Activated T-cell treated with anti-CD3 and anti-CD28 coated beads, Interleukin-2, amount 50 U/mL, for 4 hours (primary cell): ENCODE measurements around the gene GRK5. TPM values are rescaled to one million over a fixed set of nuclear protein-coding genes. Genes with fewer than 3 reads are reported as not detected.
"Not testable (repeated sequence)": the region's sequence is repeated elsewhere in the genome, so short reads cannot be mapped to it uniquely, and the experiment has no call there.

Source experiments
- ATAC-seq, 2 donors: fragments of 200-7000 bp; cut with Tn5 transposase; one replicate each; pipeline ENCODE4 v1.10.0; 2021
- DNase-seq: peaks from one replicate; pipeline ENCODE4 v3.0.0-alpha.2; 2020
- H3K27me3 Mint-ChIP-seq: one replicate; pipeline ENCODE4 v1.8.0; 2021; ENCODE audit warnings: low read depth, mixed read lengths
- H3K36me3 Mint-ChIP-seq: one replicate; pipeline ENCODE4 v1.8.0; 2022; ENCODE audit warnings: mixed read lengths; ENCODE audit not compliant: insufficient read depth
- H3K4me1 Mint-ChIP-seq: one replicate; pipeline ENCODE4 v1.8.0; 2021; ENCODE audit warnings: low read depth, mixed read lengths
- H3K4me3 Mint-ChIP-seq: one replicate; pipeline ENCODE4 v1.8.0; 2021; ENCODE audit warnings: mild to moderate bottlenecking, moderate library complexity, mixed read lengths
- H3K9me3 Mint-ChIP-seq: one replicate; pipeline ENCODE4 v1.8.0; 2021; ENCODE audit warnings: mixed read lengths
- total RNA-seq, 3 donors: library from RNA; stranded (reverse); gene quantifications; one replicate each; pipeline ENCODE4 v1.2.1, GENCODE V29; 2021

Gene GRK5
- 10 to 100 TPM; 14.0 to 15.6 (median 15.3) TPM for total RNA-seq

DNA sequence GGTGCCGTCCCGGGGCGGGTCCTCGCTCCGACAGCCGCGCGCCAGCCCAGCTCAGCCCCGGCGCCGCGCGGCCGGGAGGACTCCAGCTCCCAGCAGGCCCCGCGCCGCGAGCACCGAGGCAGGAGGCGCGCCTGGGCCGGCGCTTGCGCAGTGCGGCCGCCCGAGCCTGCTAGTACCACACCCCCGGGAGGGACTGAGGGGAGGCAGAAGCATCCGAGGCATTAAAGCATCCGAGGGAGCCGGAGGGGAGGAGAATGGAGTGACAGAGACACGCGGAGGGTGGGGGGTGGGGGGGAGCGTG, at the start of gene GRK5:
Gene GRK5 (plus strand): TSS at position 206 of the 301 bp plus-strand sequence. CDS start 347 bp downstream, outside the sequence.
- H3K9me3 Mint-ChIP-seq = no peaks in the 10 kb centered on the region
- no peaks in the 10 kb centered on the region for H3K36me3 Mint-ChIP-seq
- peaks cover 47% of the 10 kb centered on the region for H3K4me1 Mint-ChIP-seq
- DNase-seq = peak; percentile 93
- H3K27me3 Mint-ChIP-seq = no peaks in the 10 kb centered on the region
- peak within 1 kb of the TSS; percentile 92 for H3K4me3 Mint-ChIP-seq
- ATAC-seq = peak; percentile 86 to 87

DNA sequence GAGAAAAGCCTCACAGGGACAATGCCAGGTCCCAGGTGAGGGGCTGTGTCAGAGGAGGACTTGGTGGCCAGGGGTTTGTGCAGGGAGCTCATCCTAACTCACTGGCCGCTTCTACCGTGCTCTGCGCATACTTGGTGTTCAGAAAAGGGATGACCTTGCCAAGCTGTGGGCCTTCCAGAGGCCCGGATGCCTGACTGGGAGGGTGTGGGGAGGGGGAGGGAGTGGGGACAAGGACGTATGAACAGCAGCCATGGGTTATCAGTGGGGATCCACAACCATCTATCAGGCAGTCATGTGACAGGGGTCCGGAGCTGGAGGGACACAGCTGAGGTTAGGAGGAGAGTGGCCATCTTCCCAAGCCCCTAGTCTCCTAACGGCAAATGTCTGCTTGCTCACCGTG, 48.0 kb upstream of the GRK5 start:
- ATAC-seq (no peak), DNase-seq (no peak)
- Mint-ChIP-seq H3K4me3 (no peak overlapping the region), H3K9me3 (no peaks in the 10 kb centered on the region), H3K36me3 (peaks cover 26% of the 10 kb centered on the region), H3K4me1 (peaks cover 5% of the 10 kb centered on the region), H3K27me3 (no peaks in the 10 kb centered on the region)

DNA sequence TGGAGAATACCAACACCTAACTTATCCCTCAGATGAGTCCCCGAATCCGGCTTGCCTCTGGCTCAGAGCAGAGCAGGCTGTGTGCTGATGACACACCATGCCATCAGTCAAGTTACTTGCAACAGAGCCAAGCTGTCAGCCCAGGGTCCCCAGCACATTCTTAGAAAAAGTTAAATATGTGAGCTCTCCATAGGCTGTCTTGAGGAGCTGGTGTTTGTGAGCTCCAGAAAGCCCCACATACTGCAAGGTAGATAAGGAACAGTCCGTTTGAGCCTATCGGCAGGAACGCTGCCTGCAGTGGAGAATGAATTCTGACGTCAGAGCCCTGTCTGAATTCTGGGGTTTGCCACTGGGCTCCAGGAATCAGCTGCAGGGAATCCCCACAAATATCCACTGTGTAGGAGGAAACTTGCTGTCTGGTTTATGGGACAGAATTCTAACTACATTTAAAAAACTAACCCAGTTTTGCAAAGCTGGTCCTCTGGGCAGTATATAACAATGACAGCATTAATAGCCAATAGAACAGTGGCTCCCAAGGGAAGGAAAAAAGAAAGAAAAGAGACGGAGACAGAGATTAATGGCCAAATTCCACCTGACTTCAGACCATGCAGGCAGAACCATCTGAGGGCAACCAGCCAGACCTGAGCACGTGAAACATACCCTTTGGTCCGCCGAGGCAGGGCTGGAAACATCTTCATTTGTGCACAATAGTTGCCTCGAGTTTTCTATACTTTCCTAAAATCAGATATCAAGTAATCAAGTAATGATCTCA, 45.5 kb upstream of the GRK5 start:
- Mint-ChIP-seq H3K9me3 (no peaks in the 10 kb centered on the region), H3K4me1 (peaks cover 23% of the 10 kb centered on the region), H3K4me3 (no peak overlapping the region), H3K36me3 (peaks cover 12% of the 10 kb centered on the region), H3K27me3 (no peaks in the 10 kb centered on the region)
- ATAC-seq (no peak), DNase-seq (no peak)

DNA sequence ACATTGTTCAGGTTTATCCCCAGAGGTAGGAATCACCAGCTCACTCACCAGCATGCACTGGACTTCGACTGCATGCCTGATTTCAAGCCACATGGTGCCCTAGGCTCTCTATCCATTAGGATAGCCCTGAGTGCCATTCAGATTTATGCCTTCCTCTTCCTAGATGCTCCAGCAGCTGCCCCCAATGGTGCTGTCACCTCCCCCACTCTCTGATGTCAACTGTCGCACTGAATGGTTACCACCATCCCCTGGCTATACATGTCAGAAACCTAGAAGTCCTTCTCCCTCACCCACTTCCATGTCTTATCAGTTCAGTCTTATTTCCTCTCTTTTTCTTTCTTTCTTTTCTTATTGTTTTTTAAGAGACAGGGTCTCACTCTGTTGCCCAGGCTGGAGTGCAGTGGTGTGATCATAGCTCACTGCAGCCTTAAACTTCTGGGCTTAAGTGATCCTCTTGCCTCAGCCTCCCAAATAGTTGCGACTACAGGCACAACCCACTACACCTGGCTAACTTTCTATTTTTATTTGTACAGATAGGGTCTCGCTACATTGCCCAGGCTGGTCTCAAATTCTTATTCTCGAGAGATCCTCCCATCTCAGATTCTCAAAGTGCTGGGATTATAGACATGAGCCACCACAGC, 44.8 kb upstream of the GRK5 start:
- Mint-ChIP-seq H3K27me3 (no peaks in the 10 kb centered on the region), H3K4me3 (no peak overlapping the region), H3K36me3 (peaks cover 13% of the 10 kb centered on the region), H3K9me3 (no peaks in the 10 kb centered on the region), H3K4me1 (peaks cover 24% of the 10 kb centered on the region)
- no peak for ATAC-seq
- DNase-seq = no peak

DNA sequence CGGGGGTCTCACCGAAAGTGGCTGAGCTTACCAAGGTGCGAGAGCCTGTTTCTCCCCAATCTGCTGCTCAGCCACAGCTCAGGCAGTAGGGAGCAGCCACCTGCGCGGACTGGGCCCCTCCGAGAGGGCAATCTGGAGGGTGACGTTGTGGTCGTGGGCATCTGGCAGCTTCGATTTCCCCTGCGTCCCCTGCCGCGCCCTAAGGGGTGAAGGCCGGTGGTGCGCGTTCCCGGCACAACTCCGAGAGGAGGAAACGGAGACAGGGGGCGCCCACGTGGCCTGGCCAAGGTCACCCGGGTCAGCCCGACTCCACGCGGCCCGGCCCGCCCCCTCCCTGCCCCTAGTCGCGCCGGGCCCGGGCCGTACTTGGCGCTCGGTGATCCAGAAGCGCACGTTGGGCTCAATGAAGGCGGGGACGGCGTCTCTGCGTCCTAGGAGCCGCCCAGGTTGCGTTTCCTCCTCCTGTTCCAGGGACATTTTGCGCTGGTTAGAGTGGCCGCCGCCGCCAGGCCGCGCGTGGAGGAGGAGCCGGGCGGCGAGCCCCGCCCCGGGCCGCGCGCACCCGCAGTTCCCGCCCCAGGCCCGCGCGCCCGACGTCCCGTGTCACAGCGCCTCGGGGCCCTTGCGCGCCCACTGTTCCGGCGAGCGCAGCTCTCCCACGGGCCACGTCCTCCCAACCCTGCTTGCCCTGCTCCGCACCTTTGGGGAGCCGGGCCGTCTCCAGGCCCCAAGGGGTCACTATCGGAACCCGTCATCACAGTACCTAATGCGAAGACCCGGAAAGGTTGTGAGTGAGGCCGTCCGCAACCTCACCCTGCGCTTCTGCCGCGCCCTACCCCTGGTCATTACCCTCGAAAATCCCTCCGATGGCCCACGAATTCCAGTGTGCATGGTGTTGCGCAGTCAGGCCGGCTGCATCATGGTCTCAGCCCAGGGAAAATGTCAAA, 41.9 kb upstream of the GRK5 start, which contains the start of gene SFXN4:
Gene SFXN4 (minus strand): TSS at position 544 of the 947 bp plus-strand sequence. CDS start 67 bp downstream, at position 477.
- H3K9me3 Mint-ChIP-seq = no peaks in the 10 kb centered on the region
- peak within 1 kb of the TSS; percentile 87 for H3K4me3 Mint-ChIP-seq
- peak; percentile 95 to 96 for ATAC-seq
- H3K36me3 Mint-ChIP-seq = peaks cover 23% of the 10 kb centered on the region
- H3K27me3 Mint-ChIP-seq = no peaks in the 10 kb centered on the region
- H3K4me1 Mint-ChIP-seq = peaks cover 24% of the 10 kb centered on the region
- peak; percentile 75 for DNase-seq

DNA sequence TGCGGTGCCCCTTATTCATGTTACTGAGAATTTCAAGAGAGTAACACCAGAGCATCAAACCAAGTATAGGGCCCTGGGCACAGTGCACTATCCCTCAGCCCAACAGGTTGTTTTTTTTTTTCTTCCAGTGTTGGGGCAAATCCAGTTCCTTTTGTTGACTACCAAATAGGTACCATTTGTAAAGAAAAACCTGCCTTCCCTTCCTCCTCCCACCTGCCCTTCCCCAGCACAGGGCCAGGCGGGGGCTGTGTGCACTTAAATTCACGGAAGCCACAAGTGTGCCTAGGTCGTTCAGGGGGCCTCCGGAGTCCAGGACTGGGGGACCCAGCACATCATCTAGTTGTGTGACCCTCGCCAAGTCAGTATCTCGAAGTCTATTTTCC, 41.3 kb upstream of the GRK5 start:
- H3K27me3 Mint-ChIP-seq = no peaks in the 10 kb centered on the region
- H3K4me3 Mint-ChIP-seq = peak overlapping the region; percentile 87
- H3K9me3 Mint-ChIP-seq = no peaks in the 10 kb centered on the region
- H3K4me1 Mint-ChIP-seq = peaks cover 24% of the 10 kb centered on the region
- peaks cover 23% of the 10 kb centered on the region for H3K36me3 Mint-ChIP-seq
- ATAC-seq (peak; percentile 4 to 8), DNase-seq (no peak)

DNA sequence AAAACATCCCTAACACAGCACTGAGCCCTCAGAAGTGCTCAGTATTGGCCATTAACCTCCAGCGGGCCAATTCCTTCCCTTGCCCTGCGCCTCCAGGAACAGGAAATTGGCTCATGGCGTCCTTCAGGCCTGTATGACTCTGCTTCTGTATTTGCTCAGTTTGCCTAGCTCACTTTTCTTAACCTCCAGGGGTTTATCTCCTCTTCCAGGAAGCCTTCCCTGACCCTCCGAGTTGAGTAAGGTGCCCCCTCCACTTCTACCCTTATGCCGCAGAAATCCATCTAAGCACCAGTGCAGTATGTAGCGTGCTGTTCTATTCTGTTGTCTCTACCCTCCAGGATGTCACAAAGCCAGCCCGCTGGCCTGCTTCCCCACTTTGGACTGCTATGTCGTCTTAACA, 40.8 kb upstream of the GRK5 start:
- no peak for ATAC-seq
- no peaks in the 10 kb centered on the region for H3K9me3 Mint-ChIP-seq

DNA sequence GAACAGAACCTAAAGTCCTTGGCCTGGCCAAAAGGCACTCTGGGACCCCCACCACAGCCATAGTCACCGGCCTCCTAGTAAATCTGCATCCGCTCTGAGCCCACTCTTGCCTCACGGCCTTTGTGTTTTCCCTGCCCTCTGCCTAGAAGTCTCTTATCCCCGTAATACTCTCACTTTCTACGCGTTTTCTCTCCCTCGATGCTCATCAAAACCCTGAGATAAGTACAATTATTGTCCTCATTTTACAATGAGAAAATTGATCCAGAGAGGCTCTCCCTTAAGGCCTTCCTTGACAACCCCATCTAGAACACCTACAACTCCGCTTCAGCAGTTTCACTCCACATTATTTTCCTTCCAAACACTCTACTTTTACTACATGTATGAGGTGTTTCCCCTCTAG, 40.3 kb upstream of the GRK5 start:
- no peaks in the 10 kb centered on the region for H3K27me3 Mint-ChIP-seq
- DNase-seq (no peak), ATAC-seq (no peak)
- H3K36me3 Mint-ChIP-seq = peaks cover 23% of the 10 kb centered on the region
- H3K4me3 Mint-ChIP-seq = peak overlapping the region; percentile 87
- no peaks in the 10 kb centered on the region for H3K9me3 Mint-ChIP-seq
- H3K4me1 Mint-ChIP-seq = peaks cover 22% of the 10 kb centered on the region

More for the DNA sequence above, 40.8 kb upstream of the GRK5 start:
- peak overlapping the region; percentile 87 for H3K4me3 Mint-ChIP-seq
- H3K36me3 Mint-ChIP-seq = peaks cover 23% of the 10 kb centered on the region
- DNase-seq = no peak
- no peaks in the 10 kb centered on the region for H3K27me3 Mint-ChIP-seq
- peaks cover 24% of the 10 kb centered on the region for H3K4me1 Mint-ChIP-seq

DNA sequence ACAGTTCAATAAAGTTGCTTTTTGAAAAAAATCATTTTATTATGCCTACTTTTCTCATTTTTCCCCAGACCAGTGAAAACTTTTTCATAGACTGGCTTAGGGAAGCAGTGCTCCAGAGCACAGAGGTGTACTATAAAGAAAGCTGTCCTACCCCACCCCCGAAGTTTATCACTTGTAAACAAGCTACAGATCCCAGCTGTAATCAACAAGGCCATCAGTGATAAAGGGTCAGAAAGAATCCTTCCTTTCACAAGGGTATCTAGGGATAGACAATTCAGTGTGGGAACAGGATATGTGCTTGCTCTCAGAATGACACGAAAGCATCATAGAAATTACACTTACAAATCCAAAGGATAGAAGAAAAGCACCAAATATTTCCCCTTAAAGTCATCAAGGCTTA, 33.3 kb upstream of the GRK5 start:
- peaks cover 35% of the 10 kb centered on the region for H3K36me3 Mint-ChIP-seq
- H3K27me3 Mint-ChIP-seq = no peaks in the 10 kb centered on the region
- DNase-seq (no peak), ATAC-seq (no peak)
- H3K9me3 Mint-ChIP-seq = no peaks in the 10 kb centered on the region
- H3K4me3 Mint-ChIP-seq = no peak overlapping the region
- H3K4me1 Mint-ChIP-seq = peaks cover 30% of the 10 kb centered on the region

DNA sequence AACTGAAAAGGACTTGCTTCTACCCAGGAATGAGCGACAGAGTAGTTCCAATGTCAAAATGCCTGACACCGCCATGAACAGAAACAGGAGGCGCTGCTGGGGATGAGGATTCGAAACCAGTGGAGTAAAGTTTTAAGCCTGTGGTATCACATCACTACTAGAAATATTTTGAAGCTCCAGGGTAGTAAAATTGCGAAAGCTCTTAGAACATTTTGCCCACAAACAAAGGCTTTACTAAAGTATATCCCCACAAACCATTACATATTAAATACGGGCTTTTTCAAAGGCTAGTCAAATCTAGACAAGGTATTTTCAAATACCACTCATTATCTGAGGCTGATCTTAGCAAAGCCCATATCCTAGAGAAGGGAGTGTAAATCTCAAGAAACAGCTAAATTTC, 31.2 kb upstream of the GRK5 start:
- peaks cover 22% of the 10 kb centered on the region for H3K36me3 Mint-ChIP-seq
- no peak for ATAC-seq
- DNase-seq = no peak
- peaks cover 37% of the 10 kb centered on the region for H3K4me1 Mint-ChIP-seq
- peak overlapping the region; percentile 97 for H3K4me3 Mint-ChIP-seq
- no peaks in the 10 kb centered on the region for H3K27me3 Mint-ChIP-seq
- no peaks in the 10 kb centered on the region for H3K9me3 Mint-ChIP-seq

DNA sequence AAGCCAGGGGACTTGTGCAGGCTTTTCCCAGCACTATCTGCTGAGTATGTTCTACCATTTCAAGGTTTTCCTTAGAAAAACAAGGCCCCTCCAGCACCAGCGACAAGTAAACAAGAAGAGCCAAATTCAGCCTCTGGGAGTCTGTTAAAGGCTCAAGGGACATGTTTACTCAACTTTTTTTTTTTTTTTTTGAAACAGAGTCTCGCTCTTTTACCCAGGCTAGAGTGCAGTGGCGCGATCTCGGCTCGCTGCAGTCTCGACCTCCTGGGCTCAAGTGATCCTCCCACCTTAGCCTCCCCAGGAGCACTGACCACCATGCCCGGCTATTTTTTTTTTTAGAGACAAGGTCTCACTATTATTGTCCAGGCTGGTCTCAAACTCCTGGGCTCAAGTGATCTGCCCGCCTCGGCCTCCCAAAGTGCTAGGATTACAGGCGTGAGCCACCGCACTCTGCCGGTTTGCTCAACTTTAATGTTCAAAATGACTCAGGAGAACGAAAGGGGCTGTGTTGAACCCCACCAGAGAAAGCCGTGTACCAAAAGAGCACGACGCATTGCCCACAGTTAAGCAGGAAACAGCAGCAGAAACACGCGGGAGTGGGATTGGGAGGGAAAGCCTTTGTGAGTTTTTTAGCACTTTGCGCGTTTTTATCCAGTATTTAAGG, 29.5 kb upstream of the GRK5 start:
- H3K27me3 Mint-ChIP-seq = no peaks in the 10 kb centered on the region

DNA sequence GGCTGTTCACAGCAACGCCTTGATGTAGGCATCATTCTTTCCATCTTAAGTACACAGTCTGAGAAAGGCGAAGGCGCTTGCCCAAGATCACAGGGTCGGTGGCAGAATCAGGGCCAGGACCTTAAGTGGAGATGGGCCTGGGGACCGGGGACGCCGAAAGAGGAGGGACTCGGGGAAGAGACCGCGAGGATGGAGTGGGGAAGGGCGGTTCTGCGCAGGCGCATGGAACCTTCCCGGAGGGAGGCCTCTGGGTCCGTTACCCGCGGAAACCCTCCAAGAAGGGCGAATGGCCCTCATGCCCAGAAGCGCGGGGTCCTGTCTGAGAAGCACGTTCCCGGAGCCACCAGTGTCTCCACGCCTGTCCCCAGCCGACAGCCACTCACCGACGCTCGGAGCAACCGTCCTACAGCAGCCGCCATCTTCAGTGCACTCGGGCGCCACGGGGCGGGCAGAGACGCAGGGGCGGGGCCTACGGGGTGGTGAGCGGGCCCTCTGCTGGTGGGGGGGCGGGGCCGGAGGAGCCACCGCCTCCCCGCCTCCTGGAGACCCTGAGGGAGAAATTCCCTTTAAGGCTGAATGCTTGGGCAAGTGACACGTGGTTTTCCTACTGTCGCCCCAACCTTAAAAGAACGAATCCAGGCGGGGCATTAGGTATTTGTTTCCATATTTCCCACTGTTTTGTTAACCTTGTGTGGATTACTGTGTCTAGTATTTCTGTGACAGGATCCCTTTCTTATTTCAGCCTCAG, 28.8 kb upstream of the GRK5 start, which contains the start of gene PRDX3:
Gene PRDX3 (minus strand): TSS at position 441 of the 748 bp plus-strand sequence. CDS start 22 bp downstream, at position 419.
- peaks cover 38% of the 10 kb centered on the region for H3K4me1 Mint-ChIP-seq
- peak within 1 kb of the TSS; percentile 97 for H3K4me3 Mint-ChIP-seq
- no peaks in the 10 kb centered on the region for H3K27me3 Mint-ChIP-seq

More for the DNA sequence above, 29.5 kb upstream of the GRK5 start:
- peaks cover 16% of the 10 kb centered on the region for H3K36me3 Mint-ChIP-seq
- ATAC-seq = peak; percentile 58 to 67
- peaks cover 37% of the 10 kb centered on the region for H3K4me1 Mint-ChIP-seq
- H3K4me3 Mint-ChIP-seq = peak overlapping the region; percentile 97
- DNase-seq = peak; percentile 8
- H3K9me3 Mint-ChIP-seq = no peaks in the 10 kb centered on the region

DNA sequence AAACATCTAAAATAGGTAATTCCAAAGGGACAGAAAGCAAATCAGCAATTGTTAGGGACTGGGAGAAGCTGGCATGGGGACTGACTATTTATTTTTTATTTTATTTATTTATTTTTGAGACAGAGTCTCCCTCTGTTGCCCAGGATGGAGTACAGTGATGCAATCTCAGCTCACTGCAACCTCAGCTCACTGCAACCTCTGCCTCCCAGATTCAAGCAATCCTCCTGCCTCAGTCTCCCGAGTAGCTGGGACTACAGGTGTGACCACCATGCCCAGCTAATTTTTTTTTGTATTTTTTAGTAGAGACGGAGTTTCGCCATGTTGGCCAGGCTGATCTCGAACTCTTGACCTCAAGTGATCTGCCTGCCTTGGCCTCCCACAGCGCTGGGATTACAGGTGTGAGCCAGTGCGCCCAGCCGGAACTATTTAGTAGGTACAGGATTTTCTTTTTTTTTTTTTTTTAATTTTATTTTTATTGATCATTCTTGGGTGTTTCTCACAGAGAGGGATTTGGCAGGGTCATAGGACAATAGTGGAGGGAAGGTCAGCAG, 26.4 kb upstream of the GRK5 start:
- not testable (repeated sequence) for H3K4me3 Mint-ChIP-seq

More for the DNA sequence above, 28.8 kb upstream of the GRK5 start, which contains the start of gene PRDX3:
- Mint-ChIP-seq H3K9me3 (no peaks in the 10 kb centered on the region), H3K36me3 (peaks cover 16% of the 10 kb centered on the region)
- peak; percentile 92 for DNase-seq
- ATAC-seq = peak; percentile 96 to 97

More for the DNA sequence above, 26.4 kb upstream of the GRK5 start:
- DNase-seq, H3K36me3 Mint-ChIP-seq, H3K27me3 Mint-ChIP-seq, H3K9me3 Mint-ChIP-seq, ATAC-seq: not testable (repeated sequence)
- peaks cover 35% of the 10 kb centered on the region for H3K4me1 Mint-ChIP-seq
